Sigmoid colon (tissue), 4 donors: ENCODE measurements around the gene TPGS1.

ENCODE experiments used
- CTCF ChIP-seq, 4 experiments: fragments of 450-650 bp in 3 of 4; fragments of 200-600 bp in 1 of 4; IDR thresholded peaks; one replicate each; pipeline ENCODE4 v1.5.1; 2016 to 2019; ENCODE audit warnings: antibody characterized with exemption in 4 of 4, mild to moderate bottlenecking in 3 of 4, moderate library complexity in 2 of 4
- EP300 ChIP-seq, 4 donors: sonication (generic); formaldehyde crosslinking; IDR thresholded peaks; one replicate each; pipeline ENCODE4 v1.6.1; 2017; ENCODE audit warnings: antibody characterized with exemption in 4 of 4
- POLR2A ChIP-seq, 2 donors: fragments of 450-650 bp; IDR thresholded peaks; one replicate each; pipeline ENCODE4 v1.6.1; 2016; ENCODE audit warnings: antibody characterized with exemption in 2 of 2, mild to moderate bottlenecking in 2 of 2, moderate library complexity in 2 of 2
- POLR2AphosphoS5 ChIP-seq, 4 donors: sonication (generic); formaldehyde crosslinking; IDR thresholded peaks; one replicate each; pipeline ENCODE4 v1.6.1; 2017; ENCODE audit warnings: antibody characterized with exemption in 4 of 4

GRCh38 chr19:501646-502045 lies 5.7 kb upstream of the TPGS1 start:
- no peak for TF ChIP-seq CTCF (IDR thresholded peaks at IDR 0.05)
- no peak for TF ChIP-seq EP300 (IDR thresholded peaks at IDR 0.05)
- no peak for TF ChIP-seq POLR2A (IDR thresholded peaks at IDR 0.05)
- TF ChIP-seq POLR2AphosphoS5 (IDR thresholded peaks at IDR 0.05): no peak
